ENCODE data around the gene ATP1B3. TPM values are rescaled to one million over a fixed set of nuclear protein-coding genes. Genes with fewer than 3 reads are reported as not detected.

The ATP1B3 gene
- total and polyA plus RNA-seq, 2 of the 13 experiments (the other 11 are each of a cell fraction or from before 2014, with no cell fraction given): 84.3 to 93.6 TPM

DNA sequence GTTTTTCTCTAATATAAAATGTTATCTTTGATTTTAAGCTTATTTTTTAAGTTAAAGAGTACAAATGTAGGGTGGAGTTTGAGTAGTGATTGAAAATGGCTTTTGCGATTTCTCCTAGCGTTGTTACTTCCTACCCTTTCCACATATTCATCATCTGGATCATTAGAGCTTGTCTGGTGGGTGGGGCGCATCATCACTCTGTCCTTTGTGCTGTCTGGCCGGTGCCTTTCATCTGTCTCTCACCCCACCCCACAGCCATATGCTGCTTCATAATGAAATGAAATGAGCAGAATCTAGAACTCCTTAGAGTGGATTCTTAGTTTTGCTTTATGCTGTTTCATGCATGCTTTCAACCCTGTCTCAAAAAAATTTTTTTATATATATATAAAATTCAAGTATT lies 44.3 kb downstream of the ATP1B3 start:
- no peaks in the 10 kb centered on the region for H3K9me3 ChIP-seq (ENCODE audit: low read length)
- in situ Hi-C loops (cut with HindIII; ENCODE audit: extremely low pct_ligation_motif_present, low pct_unique_long_range_greater_than_20kb): no loop called here
- POLR2A ChIA-PET: no interaction called here
- no peaks in the 10 kb centered on the region for H3K79me2 ChIP-seq (ENCODE audit: insufficient read depth, low read length)
- H3K4me3 ChIP-seq (replicated peaks in 1 of 3; ENCODE audit: insufficient read depth in 1 of 3, low read depth in 2 of 3, low read length in 3 of 3): no peak overlapping the region
- no peaks in the 10 kb centered on the region for H4K20me1 ChIP-seq (ENCODE audit: insufficient read depth, low read length)
- H3K27me3 ChIP-seq (ENCODE audit: control insufficient read depth in 1 of 2, insufficient read depth in 2 of 2, low read length in 2 of 2): no peaks in the 10 kb centered on the region
- BruUV-seq (replicated peaks): no TSS peak
- H3K36me3 ChIP-seq (replicated peaks in 1 of 2; ENCODE audit: control insufficient read depth in 1 of 2, insufficient read depth in 2 of 2, low read length in 2 of 2): peaks cover 7 to 46% of the 10 kb centered on the region in 2 experiments
- no peak overlapping the region for H3K27ac ChIP-seq (ENCODE audit: extremely low read length, insufficient read depth, low read length)
- H3K4me2 ChIP-seq (ENCODE audit: low read depth, low read length): no peak overlapping the region
- no peak for FAIRE-seq
- TF ChIP-seq HIVEP1 (CRISPR knock-in tag; IDR thresholded peaks at IDR 0.05) (no peak), ELF1 (CRISPR knock-in tag; IDR thresholded peaks at IDR 0.05) (no peak), ATF4 (CRISPR knock-in tag; IDR thresholded peaks at IDR 0.05) (no peak), ZNF282 (IDR thresholded peaks at IDR 0.05; ENCODE audit: partially characterized antibody) (no peak), ZMYM3 (CRISPR knock-in tag; IDR thresholded peaks at IDR 0.05) (no peak), ZNF891 (CRISPR knock-in tag; IDR thresholded peaks at IDR 0.05) (no peak), TEAD3 (CRISPR knock-in tag; optimal IDR thresholded peaks at IDR 0.05; ENCODE audit: borderline replicate concordance) (no peak), CHD2 (IDR thresholded peaks at IDR 0.05; ENCODE audit: low read depth, low read length) (no peak), KIAA2018 (CRISPR knock-in tag; IDR thresholded peaks at IDR 0.05; ENCODE audit: borderline replicate concordance) (no peak), ZNF83 (CRISPR knock-in tag; IDR thresholded peaks at IDR 0.05; ENCODE audit: borderline replicate concordance) (no peak), MXD4 (CRISPR knock-in tag; IDR thresholded peaks at IDR 0.05) (no peak), SMAD3 (CRISPR knock-in tag; IDR thresholded peaks at IDR 0.05) (no peak), ZNF225 (CRISPR knock-in tag; IDR thresholded peaks at IDR 0.05) (no peak)
- TF ChIP-seq, protein P1, sequence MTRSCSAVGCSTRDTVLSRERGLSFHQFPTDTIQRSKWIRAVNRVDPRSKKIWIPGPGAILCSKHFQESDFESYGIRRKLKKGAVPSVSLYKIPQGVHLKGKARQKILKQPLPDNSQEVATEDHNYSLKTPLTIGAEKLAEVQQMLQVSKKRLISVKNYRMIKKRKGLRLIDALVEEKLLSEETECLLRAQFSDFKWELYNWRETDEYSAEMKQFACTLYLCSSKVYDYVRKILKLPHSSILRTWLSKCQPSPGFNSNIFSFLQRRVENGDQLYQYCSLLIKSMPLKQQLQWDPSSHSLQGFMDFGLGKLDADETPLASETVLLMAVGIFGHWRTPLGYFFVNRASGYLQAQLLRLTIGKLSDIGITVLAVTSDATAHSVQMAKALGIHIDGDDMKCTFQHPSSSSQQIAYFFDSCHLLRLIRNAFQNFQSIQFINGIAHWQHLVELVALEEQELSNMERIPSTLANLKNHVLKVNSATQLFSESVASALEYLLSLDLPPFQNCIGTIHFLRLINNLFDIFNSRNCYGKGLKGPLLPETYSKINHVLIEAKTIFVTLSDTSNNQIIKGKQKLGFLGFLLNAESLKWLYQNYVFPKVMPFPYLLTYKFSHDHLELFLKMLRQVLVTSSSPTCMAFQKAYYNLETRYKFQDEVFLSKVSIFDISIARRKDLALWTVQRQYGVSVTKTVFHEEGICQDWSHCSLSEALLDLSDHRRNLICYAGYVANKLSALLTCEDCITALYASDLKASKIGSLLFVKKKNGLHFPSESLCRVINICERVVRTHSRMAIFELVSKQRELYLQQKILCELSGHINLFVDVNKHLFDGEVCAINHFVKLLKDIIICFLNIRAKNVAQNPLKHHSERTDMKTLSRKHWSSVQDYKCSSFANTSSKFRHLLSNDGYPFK (CRISPR knock-in tag; IDR thresholded peaks at IDR 0.05; ENCODE audit: borderline replicate concordance): no peak
- no peak overlapping the region for H2AFZ ChIP-seq (ENCODE audit: low read length)
- no peak for DNase-seq (ENCODE audit: low spot score)
- ATAC-seq: no peak
- over 99% methylated on average over 4 of the region's 4 CpGs for WGBS (ENCODE audit: low lambda C conversion rate)
- CTCF ChIA-PET (ENCODE audit: low intra/inter-chr PET ratio, low total read pairs): no interaction called here
- no peaks in the 10 kb centered on the region for H3K4me1 ChIP-seq (ENCODE audit: insufficient read depth, low read length)
- H3K9ac ChIP-seq (ENCODE audit: insufficient read depth, low read depth, low read length): no peak overlapping the region
- intact Hi-C loops (cut with micrococcal nuclease; ENCODE audit: unreplicated experiment): no loop called here

Measured in HepG2 (cell line).